ENCODE measurements around the gene CRYL1. TPM values are rescaled to one million over a fixed set of nuclear protein-coding genes. Genes with fewer than 3 reads are reported as not detected.
A peak's percentile ranks its signal among the peaks of the same experiment; 100 is the strongest.

CRYL1 gene
- total RNA-seq, 1 experiment from 2014 or later: 3.7 TPM

DNA sequence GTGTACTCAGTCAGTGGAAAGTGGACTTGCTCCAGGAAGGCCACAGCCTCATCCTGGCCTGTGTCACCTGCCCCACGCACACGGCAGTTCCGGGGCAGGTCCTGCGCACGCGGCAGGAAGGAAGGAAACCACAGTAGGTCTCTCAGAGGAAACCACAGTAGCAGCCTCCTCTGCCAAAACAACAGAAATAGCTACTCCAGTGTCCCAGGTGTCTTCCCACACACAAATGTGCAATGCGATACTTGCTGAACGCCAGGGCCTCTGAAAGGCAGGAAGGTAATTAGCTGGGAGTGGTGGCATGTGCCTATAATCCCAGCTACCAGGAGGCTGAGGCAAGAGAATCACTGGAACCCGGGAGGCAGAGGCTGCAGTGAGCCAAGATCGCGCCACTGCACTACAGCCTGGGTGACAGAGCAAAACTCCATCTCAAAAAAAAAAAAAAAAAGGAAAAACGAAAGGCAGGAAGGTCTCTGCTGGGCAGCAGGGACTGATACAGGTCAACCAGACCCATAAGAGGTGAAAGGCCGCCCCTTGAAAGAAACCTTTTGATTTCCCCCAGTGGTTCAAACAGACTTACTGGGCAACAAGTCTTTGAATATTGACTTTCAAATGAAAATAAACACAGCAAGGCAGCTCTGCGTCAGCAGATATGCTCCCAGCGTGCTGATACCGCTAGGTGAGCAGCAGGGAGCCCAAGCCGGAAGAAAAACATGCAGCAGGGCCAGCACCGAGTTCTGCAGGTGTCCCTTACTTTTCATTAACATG lies 49.5 kb downstream of the CRYL1 start:
- no peak for TF ChIP-seq CTCF (conservative IDR thresholded peaks at IDR 0.05)
- no peak for DNase-seq
- no peak overlapping the region for H3K27ac ChIP-seq (ENCODE audit: insufficient read length, low read depth, low read length)
- no peaks in the 10 kb centered on the region for H3K23me2 ChIP-seq (ENCODE audit: insufficient read length, low read depth, low read length, poor library complexity, severe bottlenecking)
- no CpG with 5 or more reads among the region's 18 CpGs for WGBS (ENCODE audit: extremely low coverage, insufficient read length, low lambda C conversion rate)
- no peak overlapping the region for H3K23ac ChIP-seq (ENCODE audit: insufficient read length, low read depth, low read length)
- Mint-ChIP-seq H3K27ac (peak overlapping the region in 2 of 3 experiments; percentile 59 to 66; a peak in 3 of 7 replicates), H3K9me3 (no peaks in the 10 kb centered on the region), H3K27me3 (ENCODE audit: low read depth) (peaks cover 4% of the 10 kb centered on the region; the same call in 1 of the 2 replicates), H3K4me1 (peaks cover 8 to 13% of the 10 kb centered on the region in 2 experiments), H3K36me3 (ENCODE audit: insufficient read depth in 1 of 3, low read depth in 3 of 3) (no peaks in the 10 kb centered on the region; a peak in 1 of 7 replicates), H3K4me3 (0 out of 5 replicates have a peak overlapping the region, but pooled peaks of 1 of the 2 experiments have one; percentile 29)
- H3K9me3 ChIP-seq (ENCODE audit: control insufficient read depth, low read depth, low read length): no peaks in the 10 kb centered on the region
- H3K79me2 ChIP-seq (ENCODE audit: insufficient read depth, low read length): no peaks in the 10 kb centered on the region
- H2BK12ac ChIP-seq (ENCODE audit: insufficient read length, low read depth, low read length): no peak overlapping the region
- no peak overlapping the region for H2AK5ac ChIP-seq (ENCODE audit: insufficient read length, low read length)
- no peaks in the 10 kb centered on the region for H3K79me1 ChIP-seq (ENCODE audit: insufficient read depth, low read depth, low read length, poor library complexity, severe bottlenecking)
- H3K56ac ChIP-seq (ENCODE audit: insufficient read length, low read depth, low read length): no peak overlapping the region
- H3T11ph ChIP-seq (ENCODE audit: low read length): no peak overlapping the region
- no peaks in the 10 kb centered on the region for H4K20me1 ChIP-seq (ENCODE audit: control insufficient read depth, insufficient read depth, insufficient read length)
- H3K4ac ChIP-seq (ENCODE audit: low read depth, low read length): no peak overlapping the region
- no peak overlapping the region for H3K9ac ChIP-seq (ENCODE audit: extremely low read depth, insufficient read length, low read length)
- H3K27me3 ChIP-seq (ENCODE audit: insufficient read depth, low read length): 0 out of 2 replicates have a peak, but pooled peaks cover 2% of the 10 kb centered on the region
- H3K18ac ChIP-seq (ENCODE audit: insufficient read length, low read depth, low read length): no peak overlapping the region
- H2AFZ ChIP-seq (ENCODE audit: low read length): no peak overlapping the region
- H2BK5ac ChIP-seq (ENCODE audit: insufficient read length, low read length): no peak overlapping the region
- H3K4me1 ChIP-seq (ENCODE audit: insufficient read depth, low read length): no peaks in the 10 kb centered on the region; the same call in 1 of the 2 replicates
- no peak overlapping the region for H3K4me2 ChIP-seq (ENCODE audit: insufficient read depth, insufficient read length, low read length)
- H2BK20ac ChIP-seq (ENCODE audit: low read depth, low read length, poor library complexity, severe bottlenecking): no peak overlapping the region
- no peak overlapping the region for H4K5ac ChIP-seq (ENCODE audit: insufficient read length, low read depth, low read length)
- no peak overlapping the region for H3K14ac ChIP-seq (ENCODE audit: insufficient read depth, low read length)
- no peak overlapping the region for H2BK15ac ChIP-seq (ENCODE audit: low read depth, low read length)
- no peak overlapping the region for H2BK120ac ChIP-seq (ENCODE audit: low read depth, low read length, poor library complexity, severe bottlenecking)
- no peak overlapping the region for H4K8ac ChIP-seq (replicated peaks; ENCODE audit: insufficient read length, low read depth, low read length)
- no peak overlapping the region for H4K91ac ChIP-seq (ENCODE audit: insufficient read length, low read depth, low read length)
